IMR-90 (cell line): ENCODE data around the gene NRP1.

Experiments
- BHLHE40 ChIP-seq: fragments of 150-350 bp; IDR thresholded peaks from 2 replicates; pipeline ENCODE4 v1.6.1; 2016; ENCODE audit warnings: mild to moderate bottlenecking, low read depth, low read length
- CEBPB ChIP-seq: IDR thresholded peaks from 2 replicates; pipeline ENCODE4 v1.6.1; 2012; ENCODE audit warnings: low read depth, low read length, improper control_type of control experiment
- CHD1 ChIP-seq: IDR thresholded peaks from 2 replicates; pipeline ENCODE4 v1.6.1; 2012; ENCODE audit warnings: low read depth, low read length, improper control_type of control experiment
- MAFK ChIP-seq: IDR thresholded peaks from 2 replicates; pipeline ENCODE4 v1.6.1; 2012; ENCODE audit warnings: low read depth, low read length, improper control_type of control experiment
- MAZ ChIP-seq: IDR thresholded peaks from 2 replicates; pipeline ENCODE4 v1.6.1; 2012; ENCODE audit warnings: low read depth, mild to moderate bottlenecking, low read length, improper control_type of control experiment, moderate library complexity, borderline replicate concordance
- NFE2L2 ChIP-seq: fragments of 150-350 bp; IDR thresholded peaks from 2 replicates; pipeline ENCODE4 v1.6.1; 2016; ENCODE audit warnings: low read depth, mild to moderate bottlenecking, low read length
- POLR2A ChIP-seq: IDR thresholded peaks from 2 replicates; pipeline ENCODE4 v1.6.1; 2012; ENCODE audit warnings: mild to moderate bottlenecking, low read depth, low read length
- RAD21 ChIP-seq: IDR thresholded peaks from 2 replicates; pipeline ENCODE4 v1.6.1; 2012; ENCODE audit warnings: low read length, improper control_type of control experiment
- RCOR1 ChIP-seq: IDR thresholded peaks from 2 replicates; pipeline ENCODE4 v1.6.1; 2012; ENCODE audit warnings: mild to moderate bottlenecking, low read length, improper control_type of control experiment; ENCODE audit not compliant: insufficient replicate concordance
- RFX5 ChIP-seq: IDR thresholded peaks from 2 replicates; pipeline ENCODE4 v1.8.0; 2012; ENCODE audit warnings: low read depth, mild to moderate bottlenecking, low read length, moderate library complexity
- SMC3 ChIP-seq: fragments of 150-350 bp; IDR thresholded peaks from 2 replicates; pipeline ENCODE4 v1.6.1; 2016; ENCODE audit warnings: low read depth, mild to moderate bottlenecking, antibody characterized with exemption, low read length, moderate library complexity
- TF ChIP-seq, protein P1 (sequence below): conservative IDR thresholded peaks from 2 replicates; pipeline ENCODE4 v1.5.1; 2012; ENCODE audit warnings: mild to moderate bottlenecking, low read depth, low read length, improper control_type of control experiment
- TF ChIP-seq, protein P2 (sequence below): fragments of 150-350 bp; IDR thresholded peaks from 2 replicates; pipeline ENCODE4 v1.6.1; 2016; ENCODE audit warnings: low read depth, mild to moderate bottlenecking, low read length, moderate library complexity, borderline replicate concordance

DNA sequence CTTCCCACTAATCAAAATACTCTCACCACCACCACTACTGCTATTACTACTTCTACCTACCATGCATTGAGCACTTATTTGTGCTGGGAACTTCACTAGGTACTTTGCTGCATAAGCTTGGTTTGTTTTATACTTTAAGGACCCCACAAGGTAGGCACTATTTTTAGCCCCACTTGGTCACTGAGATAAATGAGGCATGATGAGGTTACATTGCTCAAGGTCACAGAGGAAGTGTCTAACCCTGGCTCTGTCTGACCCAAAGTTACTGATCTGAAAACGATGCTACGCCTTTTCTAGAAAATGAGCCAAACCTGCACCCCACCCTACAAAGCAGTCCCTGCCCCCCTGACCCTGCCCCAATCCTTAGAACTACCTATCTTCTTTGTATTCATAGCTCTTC is 35.6 kb downstream of the NRP1 start:
- TF ChIP-seq, protein P1, sequence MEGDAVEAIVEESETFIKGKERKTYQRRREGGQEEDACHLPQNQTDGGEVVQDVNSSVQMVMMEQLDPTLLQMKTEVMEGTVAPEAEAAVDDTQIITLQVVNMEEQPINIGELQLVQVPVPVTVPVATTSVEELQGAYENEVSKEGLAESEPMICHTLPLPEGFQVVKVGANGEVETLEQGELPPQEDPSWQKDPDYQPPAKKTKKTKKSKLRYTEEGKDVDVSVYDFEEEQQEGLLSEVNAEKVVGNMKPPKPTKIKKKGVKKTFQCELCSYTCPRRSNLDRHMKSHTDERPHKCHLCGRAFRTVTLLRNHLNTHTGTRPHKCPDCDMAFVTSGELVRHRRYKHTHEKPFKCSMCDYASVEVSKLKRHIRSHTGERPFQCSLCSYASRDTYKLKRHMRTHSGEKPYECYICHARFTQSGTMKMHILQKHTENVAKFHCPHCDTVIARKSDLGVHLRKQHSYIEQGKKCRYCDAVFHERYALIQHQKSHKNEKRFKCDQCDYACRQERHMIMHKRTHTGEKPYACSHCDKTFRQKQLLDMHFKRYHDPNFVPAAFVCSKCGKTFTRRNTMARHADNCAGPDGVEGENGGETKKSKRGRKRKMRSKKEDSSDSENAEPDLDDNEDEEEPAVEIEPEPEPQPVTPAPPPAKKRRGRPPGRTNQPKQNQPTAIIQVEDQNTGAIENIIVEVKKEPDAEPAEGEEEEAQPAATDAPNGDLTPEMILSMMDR: no peak
- TF ChIP-seq CHD1: no peak
- no peak for TF ChIP-seq RAD21
- TF ChIP-seq MAFK: no peak
- TF ChIP-seq POLR2A: no peak
- no peak for TF ChIP-seq RCOR1
- no peak for TF ChIP-seq CEBPB
- TF ChIP-seq SMC3: no peak
- TF ChIP-seq, protein P2, sequence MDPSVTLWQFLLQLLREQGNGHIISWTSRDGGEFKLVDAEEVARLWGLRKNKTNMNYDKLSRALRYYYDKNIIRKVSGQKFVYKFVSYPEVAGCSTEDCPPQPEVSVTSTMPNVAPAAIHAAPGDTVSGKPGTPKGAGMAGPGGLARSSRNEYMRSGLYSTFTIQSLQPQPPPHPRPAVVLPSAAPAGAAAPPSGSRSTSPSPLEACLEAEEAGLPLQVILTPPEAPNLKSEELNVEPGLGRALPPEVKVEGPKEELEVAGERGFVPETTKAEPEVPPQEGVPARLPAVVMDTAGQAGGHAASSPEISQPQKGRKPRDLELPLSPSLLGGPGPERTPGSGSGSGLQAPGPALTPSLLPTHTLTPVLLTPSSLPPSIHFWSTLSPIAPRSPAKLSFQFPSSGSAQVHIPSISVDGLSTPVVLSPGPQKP: no peak
- no peak for TF ChIP-seq MAZ
- TF ChIP-seq NFE2L2: no peak
- TF ChIP-seq BHLHE40: no peak
- no peak for TF ChIP-seq RFX5
